Peyer's patch (tissue), 4 donors: ENCODE results near the gene LCN9. TPM values are rescaled to one million over a fixed set of nuclear protein-coding genes. Genes with fewer than 3 reads are reported as not detected.

Experiments used
- DNase-seq, 3 donors: peaks; one replicate each; pipeline ENCODE4 v3.0.0-alpha.2; 2017 to 2019
- H3K27ac ChIP-seq, 4 donors: fragments of 200-600 bp; sonication (generic); one replicate each; pipeline ENCODE4 v1.5.1; 2016 to 2019
- H3K27me3 ChIP-seq, 2 donors: fragments of 200-600 bp; sonication (generic); one replicate each; pipeline ENCODE4 v1.5.1; 2019
- H3K36me3 ChIP-seq, 3 donors: fragments of 200-600 bp; sonication (generic); one replicate each; pipeline ENCODE4 v1.5.1; 2016 to 2019
- H3K4me1 ChIP-seq, 4 donors: fragments of 200-600 bp; sonication (generic); one replicate each; pipeline ENCODE4 v1.5.1; 2016 to 2019
- H3K4me3 ChIP-seq, 4 donors: fragments of 200-600 bp; sonication (generic); 1 replicate in 3 of 4; 2 replicates in 1 of 4; pipeline ENCODE4 v1.5.1; 2016 to 2019; ENCODE audit warnings: mild to moderate bottlenecking in 1 of 4
- H3K9me3 ChIP-seq, 4 donors: fragments of 200-600 bp; sonication (generic); one replicate each; pipeline ENCODE4 v1.5.1; 2016 to 2019; ENCODE audit warnings: mild to moderate bottlenecking in 1 of 4
- CTCF ChIP-seq, 6 experiments: fragments of 450-650 bp in 4 of 6; fragments of 200-600 bp in 2 of 6; sonication (generic) in 1 of 6; IDR thresholded peaks; one replicate each; pipeline ENCODE4 v1.5.1; 2017 to 2019; ENCODE audit warnings: antibody characterized with exemption in 6 of 6, mild to moderate bottlenecking in 3 of 6, moderate library complexity in 1 of 6
- POLR2A ChIP-seq, 2 donors: fragments of 450-650 bp; IDR thresholded peaks; one replicate each; pipeline ENCODE4 v1.5.1; 2017; ENCODE audit warnings: antibody characterized with exemption in 2 of 2, mild to moderate bottlenecking in 2 of 2, moderate library complexity in 2 of 2
- total RNA-seq, 4 donors: library from RNA; depleted of rRNA; stranded (reverse); fragments of >200 nt; gene quantifications; one replicate each; pipeline ENCODE4 v1.1.0, GENCODE V29; 2016

LCN9 gene
- total RNA-seq, 4 donors from 2014 or later = not detected

GRCh38 chr9:135677641-135678168 is 14.6 kb downstream of the LCN9 start:
- no peaks in the 10 kb centered on the region for H3K27me3 ChIP-seq
- no peaks in the 10 kb centered on the region for H3K9me3 ChIP-seq
- TF ChIP-seq CTCF (IDR thresholded peaks at IDR 0.05) (no peak), POLR2A (IDR thresholded peaks at IDR 0.05) (no peak)
- no peak overlapping the region for H3K4me3 ChIP-seq
- no peak overlapping the region for H3K27ac ChIP-seq
- DNase-seq = no peak
- no peaks in the 10 kb centered on the region for H3K36me3 ChIP-seq
- no peaks in the 10 kb centered on the region for H3K4me1 ChIP-seq

DNA sequence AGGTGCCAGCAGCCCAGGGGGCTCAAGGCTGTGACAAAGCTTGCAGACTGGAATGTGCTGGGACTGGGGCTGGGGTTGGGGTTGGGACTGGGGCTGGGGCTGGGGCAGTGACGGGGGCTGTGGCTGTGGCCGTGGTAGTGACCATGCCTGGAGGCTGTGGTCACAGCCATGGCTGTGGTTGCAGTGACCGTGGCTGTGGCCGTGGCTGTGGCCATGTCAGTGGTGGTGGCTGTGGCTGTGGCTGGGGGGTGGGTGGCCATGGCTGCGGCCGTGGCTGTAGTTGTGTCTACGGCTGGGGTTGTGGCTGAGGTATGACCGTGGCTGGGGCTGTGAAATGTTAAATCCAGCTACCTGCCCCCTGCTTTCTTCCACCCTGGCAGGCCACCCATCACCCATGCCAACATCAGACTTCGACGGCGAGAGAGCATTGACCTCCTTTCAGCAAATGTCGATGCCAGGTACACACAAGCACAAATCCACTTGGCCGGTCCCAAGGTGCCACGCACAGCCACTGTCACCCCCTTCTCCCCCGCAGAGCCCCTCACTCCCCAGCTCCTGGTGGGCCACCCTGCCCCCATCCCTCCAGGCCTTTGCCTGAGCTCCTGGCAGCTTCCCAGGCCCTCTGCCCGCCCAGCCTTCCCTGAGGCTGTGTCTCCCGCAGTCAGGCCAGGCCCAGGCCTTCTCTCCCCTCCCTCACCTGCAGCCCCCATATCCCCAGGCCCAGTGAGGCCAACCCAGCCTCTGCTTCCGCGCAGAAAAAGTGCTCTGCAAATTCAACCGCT is 15.3 kb downstream of the LCN9 start:
- Histone ChIP-seq H3K4me3 (no peak overlapping the region), H3K9me3 (no peaks in the 10 kb centered on the region), H3K27me3 (no peaks in the 10 kb centered on the region), H3K4me1 (no peaks in the 10 kb centered on the region), H3K27ac (no peak overlapping the region), H3K36me3 (no peaks in the 10 kb centered on the region)
- TF ChIP-seq POLR2A (IDR thresholded peaks at IDR 0.05) (no peak), CTCF (IDR thresholded peaks at IDR 0.05) (no peak)
- DNase-seq = no peak

GRCh38 chr9:135680056-135680455 is 16.9 kb downstream of the LCN9 start:
- H3K4me3 ChIP-seq = no peak overlapping the region
- DNase-seq = no peak
- no peaks in the 10 kb centered on the region for H3K4me1 ChIP-seq
- H3K9me3 ChIP-seq = no peaks in the 10 kb centered on the region
- TF ChIP-seq POLR2A (IDR thresholded peaks at IDR 0.05) (no peak), CTCF (IDR thresholded peaks at IDR 0.05) (no peak)
- H3K36me3 ChIP-seq = no peaks in the 10 kb centered on the region
- no peaks in the 10 kb centered on the region for H3K27me3 ChIP-seq
- no peak overlapping the region for H3K27ac ChIP-seq

GRCh38 chr9:135681161-135681560 is 18.1 kb downstream of the LCN9 start:
- TF ChIP-seq POLR2A (IDR thresholded peaks at IDR 0.05) (no peak), CTCF (IDR thresholded peaks at IDR 0.05) (no peak)
- H3K36me3 ChIP-seq = no peaks in the 10 kb centered on the region
- H3K27ac ChIP-seq = no peak overlapping the region
- H3K27me3 ChIP-seq = no peaks in the 10 kb centered on the region
- no peaks in the 10 kb centered on the region for H3K9me3 ChIP-seq
- no peaks in the 10 kb centered on the region for H3K4me1 ChIP-seq
- no peak for DNase-seq
- H3K4me3 ChIP-seq = no peak overlapping the region

DNA sequence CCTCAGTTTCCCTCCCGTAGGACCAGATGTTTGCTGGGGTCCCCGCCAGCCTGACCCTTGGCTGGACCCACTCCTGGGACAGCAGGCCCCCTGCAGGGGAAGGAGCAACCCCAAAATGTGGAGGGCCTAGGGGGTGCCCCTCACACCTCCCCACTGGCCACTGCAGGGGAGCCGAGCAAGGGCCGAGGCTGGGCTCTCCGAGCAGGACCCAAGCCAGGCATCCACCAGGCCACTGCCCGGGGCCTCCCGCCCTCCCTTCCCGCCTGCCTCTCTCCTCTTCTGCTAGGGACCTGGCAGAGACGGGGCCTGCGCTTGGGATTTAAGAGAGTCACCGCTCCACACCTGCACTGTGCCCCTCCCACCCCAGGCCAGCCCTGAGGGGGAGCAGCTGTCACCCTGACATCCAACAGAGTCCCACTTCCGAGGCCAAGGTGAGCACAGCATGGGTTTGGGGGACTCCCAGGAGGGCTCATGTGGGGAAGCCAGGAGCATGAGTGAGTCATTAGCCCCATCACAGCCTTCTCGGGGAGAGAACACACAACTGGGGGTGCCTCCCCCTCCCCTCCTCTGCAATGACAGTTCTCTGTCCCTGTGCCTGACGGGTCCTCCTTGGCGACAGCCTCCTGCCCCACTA is 20.4 kb downstream of the LCN9 start:
- TF ChIP-seq POLR2A (IDR thresholded peaks at IDR 0.05) = no peak
- TF ChIP-seq CTCF (IDR thresholded peaks at IDR 0.05) = no peak
- no peak for DNase-seq
- H3K9me3 ChIP-seq = no peaks in the 10 kb centered on the region

More for the DNA sequence above, 20.4 kb downstream of the LCN9 start:
- Histone ChIP-seq H3K27me3 (no peaks in the 10 kb centered on the region), H3K36me3 (no peaks in the 10 kb centered on the region), H3K4me1 (no peaks in the 10 kb centered on the region), H3K27ac (no peak overlapping the region), H3K4me3 (no peak overlapping the region)
